NK-92 treated with Interleukin-12 subunit alpha and Interleukin-12 subunit beta, amount 100 ng/mL, for 24 hours (cell line): ENCODE measurements around the gene MFSD2B.
"Not testable (repeated sequence)": the region's sequence is repeated elsewhere in the genome, so short reads cannot be mapped to it uniquely, and the experiment has no call there.

Experiments
- DNase-seq: peaks from one replicate; lab custom pipeline; 2025; lab: John Stamatoyannopoulos, UW

MFSD2B gene

GRCh38 chr2:24019729-24020128 is 9.8 kb downstream of the MFSD2B start:
- DNase-seq: no peak

GRCh38 chr2:24020244-24020643 is 10.4 kb downstream of the MFSD2B start:
- DNase-seq: no peak

DNA sequence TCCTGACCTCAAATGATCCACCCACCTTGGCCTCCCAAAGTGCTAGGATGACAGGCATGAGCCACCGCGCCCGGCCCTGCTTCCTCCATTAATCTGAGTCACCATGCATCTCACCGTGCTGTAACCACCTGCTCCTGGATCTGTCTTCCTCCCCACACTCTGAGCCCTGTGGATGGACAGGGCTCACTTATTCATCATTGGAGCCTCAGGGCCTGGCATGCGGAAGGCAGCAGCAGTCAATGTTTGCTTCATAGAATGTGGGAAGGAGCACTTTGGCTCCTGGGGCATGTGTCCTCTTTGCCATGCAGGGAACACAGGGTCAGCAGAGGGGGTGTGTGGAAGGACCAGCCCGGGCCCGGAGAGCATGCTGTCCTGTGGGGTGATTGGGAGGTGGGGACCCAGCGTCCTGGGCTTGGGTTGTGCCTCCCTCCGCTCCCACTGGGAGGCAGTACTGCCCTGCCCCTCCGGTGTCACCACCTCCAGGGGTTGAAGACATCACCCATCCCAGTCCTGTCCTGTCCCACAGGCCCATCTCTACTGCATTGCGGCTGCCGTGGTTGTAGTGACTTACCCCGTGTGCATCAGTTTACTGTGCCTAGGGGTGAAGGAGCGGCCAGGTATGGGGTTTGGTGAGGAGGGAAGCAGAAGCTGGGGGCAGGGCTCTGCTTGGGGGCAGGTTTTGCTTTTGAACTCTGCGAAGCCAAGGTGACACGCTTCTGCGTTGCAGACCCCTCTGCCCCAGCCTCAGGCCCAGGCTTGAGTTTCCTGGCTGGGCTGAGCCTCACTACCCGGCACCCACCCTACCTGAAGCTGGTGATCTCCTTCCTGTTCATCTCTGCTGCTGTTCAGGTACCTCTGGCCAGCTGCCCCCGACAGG is 11.5 kb downstream of the MFSD2B start:
- DNase-seq: no peak

- no peak for DNase-seq
Observed at GRCh38 chr2:24022324-24022974, 12.6 kb downstream of the MFSD2B start.

DNA sequence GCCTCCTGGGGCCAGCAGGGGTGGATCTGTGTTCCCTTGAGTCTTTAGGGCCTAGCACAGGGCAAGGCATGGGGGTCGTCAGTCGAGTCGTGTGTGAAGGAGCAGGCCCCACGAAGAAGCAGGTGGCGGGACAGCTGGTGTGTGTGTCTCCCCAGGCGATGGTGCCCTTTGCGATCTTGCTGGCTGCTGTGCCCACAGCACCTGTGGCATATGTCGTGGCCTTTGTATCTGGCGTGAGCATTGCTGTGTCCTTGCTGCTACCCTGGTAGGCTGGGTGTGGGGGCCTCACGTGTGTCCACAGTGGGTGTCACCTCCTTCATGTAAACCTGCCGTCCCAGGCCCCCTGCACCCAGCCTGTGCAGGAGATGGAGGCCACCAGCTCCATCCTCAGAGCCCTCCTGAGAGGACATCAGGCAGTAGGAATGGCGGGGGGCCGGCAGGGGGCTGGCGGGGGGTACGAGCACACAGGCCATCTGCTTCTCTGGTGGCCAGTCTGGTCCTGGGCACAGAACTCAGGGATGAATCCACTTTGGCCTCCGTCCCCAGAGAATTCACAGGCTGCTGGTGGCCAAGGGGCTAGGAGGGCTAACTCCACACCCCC is 13.2 kb downstream of the MFSD2B start:
- no peak for DNase-seq

GRCh38 chr2:24024018-24024417 is 14.1 kb downstream of the MFSD2B start:
- no peak for DNase-seq

DNA sequence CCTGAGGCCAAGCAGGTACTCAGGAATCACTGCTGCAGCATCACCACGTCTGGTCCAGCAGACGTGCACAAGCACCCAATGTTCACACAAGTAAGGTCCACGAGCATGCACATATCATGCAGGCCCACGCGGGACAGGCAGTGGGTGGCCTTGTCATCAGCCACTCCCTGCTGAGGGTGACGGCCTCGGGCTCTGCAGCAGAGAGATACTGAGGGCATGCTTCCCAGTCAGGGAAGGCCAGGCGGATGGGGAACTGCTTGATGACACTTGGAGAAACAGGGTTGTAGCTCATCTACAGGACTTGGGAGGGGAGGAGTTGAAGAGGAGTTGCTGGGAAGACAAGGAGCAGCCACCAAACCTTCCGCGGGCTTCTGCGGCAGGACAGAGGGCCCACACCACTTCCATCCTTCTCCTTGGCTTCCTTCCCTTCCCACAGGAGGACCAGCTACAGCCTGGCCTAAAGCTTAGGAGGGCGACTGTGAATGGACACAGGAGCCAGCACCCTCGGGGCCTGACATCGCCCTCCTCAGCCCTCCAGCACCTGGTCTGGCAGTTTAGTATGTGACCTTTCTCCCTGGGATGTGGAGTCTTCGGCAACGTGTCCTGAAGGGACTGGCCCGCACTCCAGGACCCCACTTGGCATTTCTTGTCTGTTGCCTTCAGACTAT is 15.2 kb downstream of the MFSD2B start:
- no peak for DNase-seq

- DNase-seq: no peak
Observed at GRCh38 chr2:24026233-24026632, 16.3 kb downstream of the MFSD2B start.

GRCh38 chr2:24038786-24039499 is 29.1 kb downstream of the MFSD2B start:
- no peak for DNase-seq

DNA sequence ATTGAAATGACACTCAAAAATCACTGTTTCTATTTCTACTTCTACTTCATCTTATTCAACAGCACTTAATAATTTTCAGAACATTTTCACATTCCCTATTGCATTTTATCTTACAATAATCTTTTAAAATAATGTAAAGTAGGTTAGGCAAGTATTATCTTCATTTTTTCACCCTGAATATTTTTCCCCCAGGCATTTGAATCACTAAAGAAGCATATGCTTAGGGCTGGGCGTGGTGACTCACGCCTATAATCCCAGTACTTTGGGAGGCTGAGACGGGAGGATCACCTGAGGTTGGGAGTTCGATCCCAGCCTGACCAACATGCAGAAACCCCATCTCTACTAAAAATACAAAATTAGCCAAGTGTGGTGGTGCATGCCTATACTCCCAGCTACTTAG is 30.6 kb downstream of the MFSD2B start:
- no peak for DNase-seq

DNA sequence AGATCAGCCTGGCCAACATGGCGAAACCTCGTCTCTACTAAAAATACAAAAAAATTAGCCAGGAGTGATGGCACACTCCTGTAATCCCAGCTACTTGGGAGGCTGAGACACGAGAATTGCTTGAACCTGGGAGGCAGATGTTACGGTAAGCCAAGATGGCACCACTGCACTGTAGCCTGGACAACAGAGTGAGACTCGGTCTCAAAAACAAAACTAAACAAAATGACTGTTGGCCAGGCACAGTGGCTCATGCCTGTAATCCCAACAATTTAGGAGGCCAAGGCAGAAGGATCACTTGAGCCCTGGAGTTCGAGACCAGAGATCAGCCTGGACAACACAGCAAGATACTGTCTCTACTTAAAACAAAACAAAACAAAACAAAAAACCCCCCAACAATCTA is 33.2 kb downstream of the MFSD2B start:
- not testable (repeated sequence) for DNase-seq

GRCh38 chr2:24045511-24046508 is 35.9 kb downstream of the MFSD2B start:
- DNase-seq: no peak

- no peak for DNase-seq
Observed at GRCh38 chr2:24046599-24046929, 36.7 kb downstream of the MFSD2B start.

- peak; percentile 94 for DNase-seq
Observed at GRCh38 chr2:24046930-24047702, 37.2 kb downstream of the MFSD2B start, which contains the start of gene WDCP. Gene WDCP (minus strand): TSS chr2:24047391. CDS start chr2:24039494, 7,897 bp downstream.

DNA sequence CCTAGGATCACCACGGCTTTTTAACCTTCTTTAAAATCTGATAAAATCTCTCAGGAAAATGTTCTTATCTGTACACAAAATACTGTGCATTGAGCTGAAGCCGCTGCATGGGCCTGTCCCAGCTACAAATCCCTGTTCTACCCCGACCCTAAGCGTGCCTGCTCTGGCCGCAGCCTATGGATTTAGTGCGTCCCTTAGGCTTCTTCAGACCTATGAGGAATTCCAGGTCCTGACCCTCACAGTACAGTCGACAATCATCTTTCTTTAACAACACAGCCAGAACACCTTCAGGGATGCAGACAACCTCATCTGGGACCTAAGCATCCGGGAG is 37.8 kb downstream of the MFSD2B start:
- DNase-seq: no peak

DNA sequence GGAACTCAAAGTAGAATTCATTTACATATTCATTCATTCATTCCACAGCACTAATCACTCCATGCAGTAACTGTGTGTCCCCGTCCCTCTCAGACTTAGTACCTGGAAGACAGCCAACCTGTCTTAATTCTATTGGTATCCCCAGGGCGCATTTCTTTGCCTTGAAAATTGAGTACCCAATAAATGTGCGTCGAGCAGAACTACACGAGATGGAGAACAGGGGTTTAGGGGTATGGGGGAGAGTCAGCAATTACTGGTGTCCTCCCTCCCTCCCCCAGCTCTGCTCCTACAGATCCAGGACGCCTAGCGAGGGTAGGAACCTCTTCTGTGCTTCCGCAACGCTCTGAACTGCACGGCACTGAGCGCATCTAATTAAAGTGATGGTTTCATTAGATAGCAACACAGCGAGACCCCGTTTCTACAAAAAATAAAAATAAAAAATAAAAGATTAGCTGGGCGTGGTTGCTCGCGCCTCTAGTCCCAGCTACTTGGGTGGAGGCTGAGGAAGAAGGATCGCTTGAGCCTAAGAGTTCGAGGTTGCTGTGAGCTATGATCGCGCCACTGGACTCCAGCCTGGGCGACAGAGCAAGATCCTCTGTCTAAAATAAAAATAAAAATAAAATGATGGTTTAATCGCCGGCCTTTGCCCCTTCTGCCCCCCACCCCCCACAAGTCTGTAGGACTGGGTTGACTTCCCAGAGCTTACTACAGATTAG is 39.0 kb downstream of the MFSD2B start:
- DNase-seq: no peak

DNA sequence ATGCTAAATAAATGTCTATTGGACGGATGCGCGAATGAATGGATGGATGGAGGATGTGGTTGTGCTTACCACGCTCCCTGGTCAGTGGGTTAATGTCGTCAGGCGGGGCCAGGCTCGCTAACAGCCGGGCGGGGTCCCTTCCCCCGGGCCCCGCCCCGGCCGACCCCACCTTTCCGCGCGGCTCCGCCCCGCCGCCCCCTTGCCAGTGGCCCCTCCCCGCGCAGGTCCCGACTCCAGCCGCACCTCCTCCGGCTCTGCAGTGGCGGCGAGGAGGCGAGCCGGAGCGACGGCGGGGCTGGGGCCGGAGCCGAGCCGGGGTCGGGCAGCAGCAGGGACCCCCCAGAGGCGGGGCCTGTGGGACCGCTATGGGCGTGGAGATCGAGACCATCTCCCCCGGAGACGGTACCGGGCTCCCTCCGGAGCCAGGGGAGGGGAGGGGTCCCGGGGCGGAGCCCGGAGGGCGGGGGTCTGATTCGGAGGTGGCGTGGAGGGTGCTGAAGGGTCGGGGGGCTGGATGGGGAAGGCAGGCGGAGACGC is 39.7 kb downstream of the MFSD2B start, which contains the start of gene FKBP1B:
Gene FKBP1B, plus strand, starts transcription at position 257 of the 537 bp plus-strand sequence. Its CDS starts 109 bp downstream, at position 366.
- no peak for DNase-seq

DNA sequence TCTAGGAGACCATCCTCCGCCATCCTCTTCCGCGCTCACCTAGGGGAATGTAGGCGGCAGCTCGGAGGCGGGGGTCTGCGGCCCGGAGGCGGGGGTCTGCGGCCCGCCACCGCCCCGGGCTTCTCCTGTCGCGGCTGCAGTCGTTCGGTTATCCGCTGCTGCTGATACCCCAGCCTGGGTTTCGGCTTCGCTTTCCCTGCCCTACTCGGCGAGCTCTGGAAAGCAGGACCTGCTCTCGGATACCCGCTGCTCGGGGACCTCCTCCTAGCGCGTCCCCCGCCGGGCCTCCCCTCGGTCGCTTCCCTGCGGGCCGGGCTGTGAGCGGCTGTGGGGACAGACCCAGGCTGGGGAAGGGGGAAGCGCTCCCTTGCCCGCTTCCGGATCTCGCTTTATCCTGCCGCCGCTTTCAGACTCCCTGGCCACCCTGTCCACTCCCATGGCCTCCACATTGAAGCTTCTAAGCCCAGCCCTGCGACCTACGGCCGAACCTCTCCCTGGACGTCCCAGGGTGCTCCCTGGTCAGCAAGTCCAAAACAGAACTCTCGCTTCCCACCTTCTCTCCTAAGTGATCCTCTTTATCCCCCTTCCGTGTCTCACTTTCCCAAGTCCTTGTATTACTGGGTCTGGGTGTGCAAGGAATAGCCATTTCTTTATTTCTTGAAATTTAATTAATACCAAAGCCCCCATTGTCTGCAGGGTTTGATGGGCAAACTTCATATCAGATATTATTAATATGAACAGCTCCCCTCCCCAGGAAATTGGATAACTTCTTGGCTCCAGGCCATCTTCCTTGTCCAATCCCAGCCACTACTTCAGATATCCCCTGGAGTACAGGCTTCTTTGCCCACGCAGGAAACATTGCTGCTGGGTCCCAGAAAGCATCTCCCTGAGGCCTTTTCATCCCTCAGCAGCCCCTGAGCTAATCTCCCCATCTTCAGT is 40.4 kb downstream of the MFSD2B start:
- no peak for DNase-seq
